Measurements from ENCODE around the gene PLA2G3.
"Not testable (repeated sequence)": the region's sequence is repeated elsewhere in the genome, so short reads cannot be mapped to it uniquely, and the experiment has no call there.

The PLA2G3 gene

GRCh38 chr22:31122532-31123291, 17.6 kb downstream of the PLA2G3 start, which contains the start of gene INPP5J:
Gene INPP5J, plus strand, starts transcription at chr22:31122966. Its CDS starts 49 bp downstream, at chr22:31123015.
- no peak for DNase-seq

- DNase-seq, result no peak
Observed at GRCh38 chr22:31122196-31122531, 18.1 kb downstream of the PLA2G3 start.

- DNase-seq, result no peak
Observed at GRCh38 chr22:31121403-31121802, 18.9 kb downstream of the PLA2G3 start.

- no peak for DNase-seq
Observed at GRCh38 chr22:31120642-31121041, 19.7 kb downstream of the PLA2G3 start.

DNA sequence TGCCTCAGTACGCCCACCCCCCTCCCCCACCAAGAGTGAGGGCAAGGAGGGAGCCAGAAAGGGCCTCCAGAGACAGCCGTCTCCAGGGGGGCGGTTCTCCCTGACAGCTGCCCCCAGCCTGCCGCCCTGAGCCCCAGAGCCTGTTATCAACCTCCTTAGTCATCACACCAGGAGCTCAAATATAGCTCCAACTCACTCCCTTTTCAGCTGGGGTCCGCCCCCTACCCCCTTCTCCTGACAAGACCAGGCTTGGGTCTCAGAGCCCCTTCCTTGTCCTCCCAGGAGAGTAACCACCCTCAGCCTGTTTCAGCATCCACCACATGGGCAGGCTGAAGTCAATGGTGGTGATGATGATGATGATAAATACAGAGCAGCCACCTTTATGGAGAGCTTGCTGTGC, 20.1 kb downstream of the PLA2G3 start:
- no peak for DNase-seq

DNA sequence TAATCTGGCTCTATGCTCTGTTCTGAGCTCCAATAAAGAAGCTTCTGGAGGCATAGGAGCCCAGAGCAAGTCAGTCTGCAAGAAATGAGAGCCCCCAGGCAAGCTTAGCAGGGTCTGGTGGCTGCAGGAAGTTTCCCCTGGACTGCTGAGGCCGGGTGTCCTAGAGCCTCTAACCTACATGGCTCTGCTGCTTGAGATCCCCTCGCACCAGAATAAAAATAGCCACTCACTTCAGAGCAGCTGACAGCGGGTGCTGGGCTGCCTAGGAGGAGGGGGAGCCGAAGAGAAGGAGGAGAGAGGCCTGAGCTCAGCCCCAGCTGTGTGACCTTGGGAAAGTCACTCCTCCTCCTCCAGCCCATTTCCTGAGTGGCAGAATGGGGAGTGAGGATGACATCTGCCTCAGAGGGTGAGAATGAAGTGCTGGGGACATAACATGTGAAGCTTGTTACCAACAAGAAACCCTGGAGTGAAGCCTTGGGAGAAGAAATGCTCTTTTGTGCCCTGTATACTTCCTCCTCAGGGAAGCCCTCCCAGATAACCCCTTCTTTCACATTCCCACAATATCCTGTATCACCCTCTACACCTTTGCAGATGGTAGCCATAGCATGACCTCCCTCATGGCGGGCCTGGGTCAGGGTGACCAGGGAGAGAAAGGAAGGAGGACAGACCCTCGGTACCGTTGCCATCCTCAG, 21.1 kb downstream of the PLA2G3 start:
- DNase-seq, result no peak

DNA sequence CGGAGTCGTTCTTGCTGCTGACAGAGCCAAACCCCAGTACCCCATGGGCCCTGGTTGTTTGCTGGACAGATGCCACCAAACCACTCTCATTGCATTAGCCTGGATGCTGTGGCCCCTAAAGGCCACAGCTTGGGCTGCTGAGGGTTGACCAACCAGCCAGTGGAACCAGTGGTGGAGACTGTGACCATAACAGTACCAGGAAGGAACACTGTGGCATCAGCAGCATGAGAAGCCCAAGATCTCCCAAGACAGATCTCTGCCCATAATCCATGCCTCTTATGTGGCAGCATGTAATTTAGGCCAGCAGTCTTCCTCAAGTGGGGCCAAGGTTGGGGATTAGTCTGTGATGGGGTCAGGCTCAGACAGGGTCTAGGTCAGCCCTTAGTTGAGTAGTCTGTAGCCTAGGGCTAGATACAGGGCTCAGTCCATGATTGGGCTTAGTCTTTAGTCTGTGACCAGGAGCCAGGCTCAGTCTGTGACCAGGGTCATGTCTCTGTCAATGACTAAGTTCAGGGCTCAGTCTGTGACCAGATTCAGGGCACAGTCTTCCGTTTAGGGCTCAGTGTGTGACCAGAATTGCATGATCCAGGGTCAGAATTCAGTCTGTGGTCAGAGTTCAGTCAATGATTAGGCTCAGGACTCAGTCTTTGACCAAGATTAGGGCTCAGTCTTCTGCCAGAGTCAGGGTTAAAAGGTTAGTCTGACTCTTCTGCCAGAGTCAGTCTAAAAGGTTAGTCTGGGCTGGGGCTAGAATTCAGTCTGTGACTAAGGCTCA, 22.1 kb downstream of the PLA2G3 start:
- no peak for DNase-seq

GRCh38 chr22:31112547-31113091, 27.7 kb downstream of the PLA2G3 start:
- not testable (repeated sequence) for DNase-seq

- DNase-seq, result no peak
Observed at GRCh38 chr22:31107894-31108218, 32.5 kb downstream of the PLA2G3 start.

GRCh38 chr22:31107178-31107893, 33.0 kb downstream of the PLA2G3 start, which contains the start of gene SELENOM:
Gene SELENOM, minus strand, starts transcription at chr22:31107568. Its CDS starts 63 bp downstream, at chr22:31107505.
- DNase-seq, result peak; percentile 92

DNA sequence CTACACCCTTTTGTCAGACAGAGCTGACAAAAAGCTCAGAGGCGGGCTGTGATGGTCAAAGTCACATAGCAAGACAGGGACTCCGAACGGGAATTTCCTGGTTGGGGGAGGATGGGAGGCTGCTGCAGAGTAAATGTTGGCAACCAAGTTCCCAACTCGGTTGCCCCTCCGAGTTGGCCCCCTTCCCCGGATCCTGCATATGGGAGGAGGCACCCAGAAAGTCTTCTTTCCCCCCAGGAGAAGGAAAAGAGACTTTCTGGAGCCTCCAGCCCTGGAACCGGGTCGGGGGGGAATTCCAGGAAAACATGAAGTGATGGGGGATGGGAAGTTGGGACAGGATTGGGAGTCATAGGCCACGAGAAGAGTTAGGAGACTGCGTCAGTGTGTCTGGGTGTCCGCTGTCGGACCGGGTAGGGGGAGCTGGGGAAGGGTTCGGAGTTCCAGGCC, 33.6 kb downstream of the PLA2G3 start:
- no peak for DNase-seq

DNA sequence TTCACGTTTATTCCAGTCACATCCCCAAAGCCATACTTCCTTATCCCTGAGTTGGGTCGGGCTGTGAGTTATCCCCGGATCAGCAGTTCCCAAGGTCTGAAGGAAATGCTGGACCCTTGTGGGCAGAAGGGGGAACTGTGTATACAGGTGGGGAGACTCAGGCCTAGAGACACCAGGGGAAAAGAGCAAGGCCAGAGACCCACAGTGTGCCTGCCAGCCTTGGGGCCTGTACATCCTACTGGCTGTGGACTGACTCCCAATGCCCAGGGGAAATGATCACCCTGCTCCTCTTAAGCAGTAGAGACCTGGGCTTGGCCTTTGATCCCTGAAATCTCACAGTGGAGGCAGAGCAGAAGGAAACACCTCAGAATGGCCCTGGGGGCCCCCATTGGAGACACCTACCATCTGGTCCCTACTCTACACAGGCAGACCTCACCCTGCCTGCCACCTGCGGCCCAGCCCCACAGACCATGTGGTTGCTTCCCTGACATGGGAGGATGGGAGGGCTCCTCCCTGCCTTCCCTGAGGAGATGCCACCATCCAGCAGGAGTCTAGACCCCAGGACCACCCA, 34.2 kb downstream of the PLA2G3 start:
- no peak for DNase-seq

GRCh38 chr22:31105282-31105929, 34.9 kb downstream of the PLA2G3 start:
- no peak for DNase-seq

GRCh38 chr22:31104869-31105268, 35.4 kb downstream of the PLA2G3 start:
- DNase-seq, result no peak

- DNase-seq, result no peak
Observed at GRCh38 chr22:31103899-31104694, 36.2 kb downstream of the PLA2G3 start.

GRCh38 chr22:31103111-31103510, 37.2 kb downstream of the PLA2G3 start:
- no peak for DNase-seq

DNA sequence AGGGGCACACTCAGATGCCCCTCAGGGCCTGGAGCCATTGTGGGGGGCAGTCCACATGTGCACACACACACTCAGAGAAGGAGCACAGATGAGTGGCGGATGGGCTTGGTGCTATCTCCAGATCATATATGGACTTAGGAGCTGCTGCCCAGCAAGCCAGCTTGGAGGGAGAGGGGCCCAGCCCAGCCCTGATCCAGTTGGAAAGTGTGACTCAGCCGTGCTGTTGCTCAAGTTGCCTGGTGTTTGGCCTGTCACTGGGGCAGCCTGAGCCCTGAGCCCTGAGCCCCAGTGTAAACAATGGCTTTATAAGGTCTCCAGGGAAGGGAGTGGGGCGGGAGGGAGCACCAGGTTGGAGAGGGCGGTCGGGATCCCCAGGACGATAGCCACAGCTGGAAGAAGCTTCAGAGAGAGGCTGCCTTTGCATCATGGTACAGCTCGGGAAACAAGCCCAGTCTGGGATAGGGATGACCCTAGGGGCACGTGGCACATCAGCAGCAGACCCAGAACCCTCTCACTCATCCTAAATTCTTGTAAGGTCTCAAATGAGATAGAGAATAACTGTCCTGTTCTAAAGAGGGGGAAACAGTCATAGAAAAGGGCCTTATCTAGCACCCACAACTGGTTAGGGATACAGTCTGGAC, 37.7 kb downstream of the PLA2G3 start:
- no peak for DNase-seq

DNA sequence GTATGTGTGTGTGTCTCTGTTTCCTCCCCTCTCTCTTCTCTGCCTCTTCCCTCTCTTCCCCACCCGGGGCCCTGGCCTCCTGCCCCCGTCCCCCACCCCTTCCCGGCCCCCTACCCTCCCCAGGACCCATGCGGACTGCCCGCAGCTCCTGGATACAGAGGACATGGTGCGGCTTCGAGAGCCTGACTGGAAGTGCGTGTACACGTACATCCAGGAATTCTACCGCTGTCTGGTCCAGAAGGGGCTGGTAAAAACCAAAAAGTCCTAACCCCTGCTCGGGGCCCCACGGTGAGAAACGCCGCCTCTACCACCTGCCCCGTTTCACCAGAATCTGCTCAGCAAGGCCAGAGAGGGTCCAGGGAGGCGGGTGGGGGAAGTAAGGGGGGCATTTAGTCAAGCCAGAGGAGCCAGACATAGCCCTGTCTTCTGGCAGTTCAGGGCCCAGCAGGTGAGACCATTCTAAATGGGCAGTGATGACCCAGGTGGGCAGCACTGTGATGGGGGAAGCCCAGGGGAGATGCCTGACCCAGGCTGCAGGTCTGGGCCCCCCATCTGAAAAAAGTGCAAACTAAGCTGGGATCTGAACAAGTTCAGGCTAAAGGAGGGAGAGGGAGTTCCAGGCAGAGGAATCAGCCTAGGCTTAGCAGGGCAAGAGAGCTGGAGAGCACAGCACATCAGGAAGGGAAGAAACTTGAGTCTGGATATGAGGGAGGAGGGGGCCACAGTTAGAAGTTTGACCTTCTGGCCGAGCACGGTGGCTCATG, 39.4 kb downstream of the PLA2G3 start:
- no peak for DNase-seq

All from activated CD4-positive, alpha-beta T cell treated with anti-CD3 and anti-CD28 coated beads, Interleukin-10, Interleukin-2, amounts not matched to agents 100 ng/mL and 50 ng/mL, durations not matched to agents 16 hours and 8 hours (primary cell).